ENCODE results near the gene FOXF1.

Gene FOXF1

DNA sequence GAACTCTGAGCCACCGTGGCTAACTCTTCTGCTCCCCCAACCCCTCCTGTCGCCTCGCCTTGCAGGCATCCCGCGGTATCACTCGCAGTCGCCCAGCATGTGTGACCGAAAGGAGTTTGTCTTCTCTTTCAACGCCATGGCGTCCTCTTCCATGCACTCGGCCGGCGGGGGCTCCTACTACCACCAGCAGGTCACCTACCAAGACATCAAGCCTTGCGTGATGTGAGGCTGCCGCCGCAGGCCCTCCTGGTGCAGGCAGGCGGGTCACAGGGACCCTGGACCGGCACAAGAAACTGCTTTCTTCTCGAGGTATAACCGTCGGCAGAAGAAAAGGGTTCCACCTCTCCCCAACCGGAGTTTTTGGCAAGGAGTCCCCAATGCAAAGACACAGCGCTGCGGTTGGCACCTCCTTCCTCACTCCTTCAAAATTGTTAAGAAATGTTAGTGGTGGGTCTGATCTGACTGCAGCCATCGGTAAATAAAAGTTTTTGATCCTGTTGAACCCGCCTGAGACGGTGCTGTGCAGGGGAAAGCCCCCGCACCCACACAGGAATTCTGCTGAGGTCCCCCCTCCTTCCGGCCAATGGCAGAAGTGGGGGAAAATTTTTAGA, 2.6 kb downstream of the FOXF1 start:
- no peak for DNase-seq
- no peak overlapping the region for H3K4me3 Mint-ChIP-seq
- ATAC-seq (replicated peaks), result no peak
- H3K27ac Mint-ChIP-seq, result no peak overlapping the region
- H3K4me1 Mint-ChIP-seq (ENCODE audit: low read depth in 2 of 2), result peaks cover 5 to 10% of the 10 kb centered on the region in 2 donors
- H3K9me3 Mint-ChIP-seq, result no peaks in the 10 kb centered on the region
- H3K36me3 Mint-ChIP-seq (ENCODE audit: insufficient read depth), result no peaks in the 10 kb centered on the region
- H3K27me3 Mint-ChIP-seq, result peaks cover 58 to 89% of the 10 kb centered on the region in 2 donors

DNA sequence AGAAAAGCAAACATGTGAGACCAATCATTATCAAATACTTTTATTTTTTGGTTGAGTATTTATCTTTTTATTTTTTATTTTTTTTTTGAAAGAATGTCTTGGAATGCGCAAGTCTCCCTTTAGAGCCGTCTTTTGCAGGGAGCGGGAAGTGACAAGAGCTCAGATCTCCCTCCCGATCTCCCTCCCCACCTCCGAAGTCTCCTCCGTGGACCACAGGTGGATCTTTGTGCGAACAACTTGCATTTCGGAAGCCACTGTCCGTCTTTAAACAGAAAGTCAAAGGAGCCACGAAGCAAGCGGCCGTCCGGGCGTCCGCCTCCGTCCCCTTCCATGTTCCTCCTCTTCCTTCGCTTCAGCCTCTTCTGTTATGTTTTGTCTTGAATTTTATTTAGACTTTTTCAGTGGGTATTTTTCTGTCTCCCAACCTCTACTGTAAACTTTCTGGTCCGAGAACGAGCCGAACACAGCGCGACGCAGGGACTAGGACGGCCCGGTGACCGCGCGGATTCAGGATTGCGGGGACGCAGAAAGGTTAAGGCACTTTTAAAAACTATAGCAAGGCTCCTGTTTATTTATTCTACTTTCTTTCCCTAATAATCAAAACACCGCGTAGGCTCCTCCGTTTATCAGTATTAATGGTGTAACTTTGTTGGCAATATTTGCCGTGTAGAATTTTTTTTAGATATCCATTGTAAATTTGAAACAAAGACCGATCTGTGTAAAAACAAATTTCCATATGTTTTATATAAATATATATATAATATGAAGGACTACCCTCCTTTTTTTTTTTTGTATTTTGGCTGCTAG, 3.3 kb downstream of the FOXF1 start:
- Mint-ChIP-seq H3K4me3 (no peak overlapping the region), H3K27me3 (peaks cover 64 to 92% of the 10 kb centered on the region in 2 donors), H3K36me3 (ENCODE audit: insufficient read depth) (no peaks in the 10 kb centered on the region), H3K9me3 (no peaks in the 10 kb centered on the region), H3K4me1 (ENCODE audit: low read depth in 2 of 2) (peaks cover 5 to 10% of the 10 kb centered on the region in 2 donors), H3K27ac (no peak overlapping the region)
- DNase-seq (no peak), ATAC-seq (replicated peaks) (no peak)

DNA sequence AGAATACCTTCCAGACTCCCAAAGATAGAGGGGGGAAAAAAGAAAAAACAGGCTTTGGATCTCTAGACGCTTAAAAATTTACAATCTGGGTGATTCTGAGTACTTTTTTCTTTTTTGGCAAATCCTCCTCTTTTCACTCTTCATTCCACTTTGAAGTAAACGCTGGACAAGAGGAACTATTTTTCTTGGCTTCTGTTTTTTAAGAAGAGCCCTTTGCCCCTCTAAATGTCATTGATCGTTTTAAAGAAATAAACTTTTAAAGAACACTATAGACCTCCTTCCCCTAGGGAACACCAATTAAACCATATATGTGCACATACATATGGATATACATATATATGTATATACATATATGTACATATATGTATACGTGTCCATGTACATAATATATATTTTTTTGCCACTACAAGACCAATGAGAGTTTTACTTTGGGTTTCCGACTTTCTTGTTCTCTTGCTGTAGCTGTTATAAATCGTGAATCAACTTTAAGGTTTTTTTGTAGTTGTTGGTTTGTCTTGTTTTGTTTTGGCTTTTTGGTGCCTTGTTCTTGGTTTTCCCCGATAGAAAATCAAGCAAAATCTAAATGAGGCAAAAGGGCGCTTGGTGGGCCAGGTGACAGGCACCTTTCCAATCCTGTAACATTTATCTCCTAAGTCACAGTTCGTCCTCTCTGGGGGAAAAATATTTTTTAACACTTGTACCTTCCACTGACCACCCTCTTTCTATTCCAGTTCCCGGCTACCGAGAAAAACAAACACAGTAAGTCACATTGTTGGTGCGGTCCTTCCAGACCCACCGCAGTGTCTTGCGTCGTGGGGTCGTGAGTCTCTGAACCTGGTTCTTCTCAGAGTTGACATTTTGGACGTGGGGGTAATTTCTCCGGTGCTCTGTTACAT, 4.4 kb downstream of the FOXF1 start:
- no peak overlapping the region for H3K4me3 Mint-ChIP-seq
- peaks cover 69 to 93% of the 10 kb centered on the region in 2 donors for H3K27me3 Mint-ChIP-seq
- H3K4me1 Mint-ChIP-seq (ENCODE audit: low read depth in 2 of 2), result peaks cover 7 to 9% of the 10 kb centered on the region in 2 donors
- no peaks in the 10 kb centered on the region for H3K9me3 Mint-ChIP-seq
- ATAC-seq (replicated peaks) (no peak), DNase-seq (no peak)
- H3K27ac Mint-ChIP-seq, result no peak overlapping the region
- H3K36me3 Mint-ChIP-seq (ENCODE audit: insufficient read depth), result no peaks in the 10 kb centered on the region

DNA sequence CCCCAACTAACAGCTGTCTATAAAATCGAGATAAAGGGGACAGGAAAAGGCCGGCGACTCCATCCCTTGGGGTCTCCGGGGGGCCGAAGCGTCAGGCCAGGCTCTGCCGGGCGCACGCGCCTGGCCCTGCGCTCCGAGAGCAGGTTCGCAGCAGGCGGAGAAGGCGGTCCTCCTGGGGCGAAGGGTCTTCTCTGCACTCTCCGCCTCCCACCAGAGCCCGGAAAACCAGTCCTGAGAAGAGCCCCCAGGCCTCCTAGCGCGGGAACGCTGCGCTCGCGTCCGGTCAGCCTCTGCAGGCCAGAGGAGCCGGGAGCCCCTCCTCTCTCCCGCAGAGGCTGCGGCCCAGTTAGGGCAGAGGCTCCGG, 5.1 kb downstream of the FOXF1 start:
- no peaks in the 10 kb centered on the region for H3K36me3 Mint-ChIP-seq (ENCODE audit: insufficient read depth)
- ATAC-seq (replicated peaks), result no peak
- no peak overlapping the region for H3K4me3 Mint-ChIP-seq
- peaks cover 10 to 12% of the 10 kb centered on the region in 2 donors for H3K4me1 Mint-ChIP-seq (ENCODE audit: low read depth in 2 of 2)
- no peak overlapping the region for H3K27ac Mint-ChIP-seq
- peaks cover 72 to 99% of the 10 kb centered on the region in 2 donors for H3K27me3 Mint-ChIP-seq
- H3K9me3 Mint-ChIP-seq, result no peaks in the 10 kb centered on the region
- no peak for DNase-seq

DNA sequence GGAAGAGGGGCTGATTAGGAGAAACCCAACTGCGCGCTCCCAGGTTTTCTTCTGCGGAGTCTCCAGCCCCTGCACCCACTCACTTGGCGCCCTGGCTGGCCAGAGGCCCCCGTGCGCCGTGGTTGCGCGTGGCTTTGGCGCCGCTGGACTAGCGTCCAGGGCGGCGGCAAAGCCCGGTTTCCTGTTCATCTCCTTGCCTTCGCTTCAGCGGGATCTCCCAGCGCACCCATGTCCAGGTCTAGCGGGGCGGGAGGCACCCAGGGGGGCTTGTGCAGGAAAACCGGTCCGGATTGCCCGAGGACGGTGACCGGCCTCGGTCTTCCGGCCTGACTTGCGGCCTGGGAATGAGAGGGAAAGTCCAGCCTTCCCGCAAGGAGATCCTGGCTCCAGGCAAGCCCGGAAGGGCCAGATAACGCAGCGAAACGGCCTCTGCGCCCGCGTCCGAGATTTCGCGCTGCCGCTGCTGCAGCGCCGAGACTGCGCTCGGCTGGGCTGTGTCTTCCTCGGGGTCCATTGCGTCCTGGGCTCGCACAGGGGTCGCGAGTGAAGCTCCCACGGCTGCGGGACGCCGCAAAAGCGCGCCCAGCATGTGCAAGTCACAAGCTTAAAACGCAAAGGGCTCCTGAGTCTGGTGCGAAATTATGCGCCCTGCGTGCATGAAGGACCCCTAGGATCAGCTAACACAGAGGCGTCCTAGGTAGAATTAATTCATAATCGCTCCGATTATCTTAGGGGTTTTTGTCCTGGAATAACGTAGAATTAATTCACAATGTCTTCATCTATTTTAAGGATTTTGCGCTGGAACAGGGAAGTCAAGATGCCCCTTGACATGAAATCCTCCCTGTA, 5.7 kb downstream of the FOXF1 start:
- no peaks in the 10 kb centered on the region for H3K36me3 Mint-ChIP-seq (ENCODE audit: insufficient read depth)
- H3K4me3 Mint-ChIP-seq, result no peak overlapping the region
- peaks cover 72 to 99% of the 10 kb centered on the region in 2 donors for H3K27me3 Mint-ChIP-seq
- H3K27ac Mint-ChIP-seq, result no peak overlapping the region
- DNase-seq (no peak), ATAC-seq (replicated peaks) (no peak)
- H3K4me1 Mint-ChIP-seq (ENCODE audit: low read depth in 2 of 2), result peaks cover 8 to 12% of the 10 kb centered on the region in 2 donors
- H3K9me3 Mint-ChIP-seq, result no peaks in the 10 kb centered on the region

DNA sequence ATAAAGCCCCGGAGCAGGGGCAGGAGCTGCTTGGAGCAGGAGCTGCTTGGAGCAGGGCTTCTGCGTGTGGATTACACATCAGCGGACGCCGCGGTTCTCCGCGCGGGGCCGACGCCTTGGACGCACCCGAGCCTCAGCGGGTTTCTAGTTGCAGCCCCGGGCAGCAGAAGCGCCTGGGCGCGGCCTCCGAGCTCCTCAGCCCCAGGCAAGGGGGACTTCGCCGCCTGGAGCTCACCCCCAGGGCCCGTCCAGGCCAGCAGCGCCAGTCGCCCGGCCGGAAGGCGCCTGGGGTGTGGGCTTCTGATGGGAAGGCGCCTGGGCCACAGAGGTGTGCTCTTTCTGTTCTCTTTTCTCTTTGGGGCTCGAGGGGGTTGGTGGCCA, 6.3 kb downstream of the FOXF1 start:
- DNase-seq, result no peak
- Mint-ChIP-seq H3K9me3 (no peaks in the 10 kb centered on the region), H3K27me3 (peaks cover 70 to 99% of the 10 kb centered on the region in 2 donors), H3K4me3 (no peak overlapping the region), H3K27ac (no peak overlapping the region), H3K4me1 (ENCODE audit: low read depth in 2 of 2) (peaks cover 6 to 12% of the 10 kb centered on the region in 2 donors), H3K36me3 (ENCODE audit: insufficient read depth) (no peaks in the 10 kb centered on the region)
- no peak for ATAC-seq (replicated peaks)

DNA sequence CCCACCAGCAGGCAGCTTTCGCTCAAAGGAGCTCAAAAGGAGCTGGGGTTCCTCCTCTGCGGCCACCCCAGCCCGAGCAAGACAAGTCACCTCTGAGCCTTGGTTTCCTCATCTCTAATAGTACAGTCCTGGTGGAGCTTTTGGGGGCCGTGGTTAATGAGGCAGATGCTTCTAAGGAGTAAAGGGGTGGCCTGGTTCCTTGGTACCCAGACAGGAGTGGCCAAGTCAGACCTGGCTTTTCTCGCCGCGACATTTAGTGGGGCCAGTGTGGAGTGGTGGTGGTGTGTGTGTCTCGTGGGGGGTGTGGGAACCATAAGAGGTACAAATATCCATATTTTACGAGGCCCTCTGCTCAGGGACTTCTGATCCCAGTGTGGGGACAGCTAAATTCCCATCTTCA, 6.7 kb downstream of the FOXF1 start:
- Mint-ChIP-seq H3K4me1 (ENCODE audit: low read depth in 2 of 2) (peaks cover 5 to 12% of the 10 kb centered on the region in 2 donors), H3K4me3 (no peak overlapping the region), H3K36me3 (ENCODE audit: insufficient read depth) (no peaks in the 10 kb centered on the region), H3K9me3 (no peaks in the 10 kb centered on the region), H3K27me3 (peaks cover 67 to 99% of the 10 kb centered on the region in 2 donors), H3K27ac (no peak overlapping the region)
- no peak for DNase-seq
- no peak for ATAC-seq (replicated peaks)

DNA sequence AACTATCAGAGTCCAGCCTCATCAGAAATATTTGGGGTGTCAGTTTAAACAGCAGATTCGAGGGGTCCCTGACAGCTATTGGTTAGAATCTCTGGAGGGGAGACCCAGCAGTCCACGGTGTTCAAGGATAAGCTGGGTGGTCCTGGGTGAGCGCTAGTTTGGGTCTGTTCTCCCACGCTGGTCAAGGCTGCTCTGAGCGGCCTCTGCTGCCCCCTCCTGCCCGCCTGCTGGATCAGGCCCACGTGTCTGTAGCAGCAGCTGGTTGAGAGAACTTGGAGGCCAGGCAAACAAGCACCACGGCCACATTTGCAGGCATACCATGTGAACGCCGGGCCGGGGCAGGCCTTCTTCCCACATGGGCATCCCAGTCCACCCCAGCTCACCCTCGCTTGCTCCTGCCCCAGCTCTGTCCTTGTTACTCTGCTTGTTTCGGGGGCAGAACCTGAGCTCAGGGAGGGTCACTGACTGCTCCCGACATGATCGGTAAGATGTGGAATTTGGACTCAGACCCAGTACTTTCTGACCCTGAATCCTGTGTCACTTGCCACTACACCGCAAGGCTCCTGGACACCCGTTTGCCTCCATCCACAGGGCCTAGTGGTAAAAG, 7.4 kb downstream of the FOXF1 start:
- Mint-ChIP-seq H3K36me3 (ENCODE audit: insufficient read depth) (no peaks in the 10 kb centered on the region), H3K27me3 (peaks cover 64 to 98% of the 10 kb centered on the region in 2 donors), H3K4me3 (no peak overlapping the region), H3K4me1 (ENCODE audit: low read depth in 2 of 2) (peaks cover 5 to 12% of the 10 kb centered on the region in 2 donors), H3K27ac (no peak overlapping the region), H3K9me3 (no peaks in the 10 kb centered on the region)
- no peak for DNase-seq
- no peak for ATAC-seq (replicated peaks)

DNA sequence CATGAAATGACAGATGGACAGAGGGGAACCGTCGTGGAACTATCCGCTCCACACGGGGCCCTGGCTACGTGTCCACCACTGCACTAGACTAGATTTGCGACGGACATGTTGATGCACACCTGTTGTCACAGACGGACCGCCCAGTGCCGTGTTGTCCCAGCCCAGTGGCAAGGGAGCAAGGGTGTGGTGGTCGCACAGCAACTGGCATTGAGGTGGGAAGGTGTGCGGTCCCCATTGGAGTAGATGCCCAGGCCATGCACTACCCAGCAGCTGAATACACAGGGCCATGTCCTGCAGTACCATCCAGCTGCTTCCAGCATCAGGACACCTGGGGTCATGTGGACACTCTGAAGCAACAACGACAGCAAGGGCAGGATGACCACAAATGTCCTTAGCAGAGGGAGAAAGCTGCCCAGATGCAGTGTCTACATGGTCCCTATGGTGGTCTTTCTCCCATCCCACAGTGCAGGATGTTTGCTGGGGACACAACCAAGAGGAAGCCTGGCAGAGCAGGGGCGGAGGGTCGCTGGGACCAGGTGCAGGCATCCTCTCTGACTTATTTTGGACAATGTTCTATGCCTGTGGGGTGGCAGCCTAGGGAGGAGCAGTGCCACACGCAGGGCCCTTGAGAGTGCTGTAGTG, 8.8 kb downstream of the FOXF1 start:
- H3K4me1 Mint-ChIP-seq (ENCODE audit: low read depth in 2 of 2), result peaks cover 5 to 12% of the 10 kb centered on the region in 2 donors
- ATAC-seq (replicated peaks) (no peak), DNase-seq (no peak)
- H3K27ac Mint-ChIP-seq, result no peak overlapping the region
- H3K4me3 Mint-ChIP-seq, result peak overlapping the region; percentile 58 to 60
- H3K36me3 Mint-ChIP-seq (ENCODE audit: insufficient read depth), result no peaks in the 10 kb centered on the region
- H3K27me3 Mint-ChIP-seq, result peaks cover 50 to 90% of the 10 kb centered on the region in 2 donors
- H3K9me3 Mint-ChIP-seq, result no peaks in the 10 kb centered on the region

DNA sequence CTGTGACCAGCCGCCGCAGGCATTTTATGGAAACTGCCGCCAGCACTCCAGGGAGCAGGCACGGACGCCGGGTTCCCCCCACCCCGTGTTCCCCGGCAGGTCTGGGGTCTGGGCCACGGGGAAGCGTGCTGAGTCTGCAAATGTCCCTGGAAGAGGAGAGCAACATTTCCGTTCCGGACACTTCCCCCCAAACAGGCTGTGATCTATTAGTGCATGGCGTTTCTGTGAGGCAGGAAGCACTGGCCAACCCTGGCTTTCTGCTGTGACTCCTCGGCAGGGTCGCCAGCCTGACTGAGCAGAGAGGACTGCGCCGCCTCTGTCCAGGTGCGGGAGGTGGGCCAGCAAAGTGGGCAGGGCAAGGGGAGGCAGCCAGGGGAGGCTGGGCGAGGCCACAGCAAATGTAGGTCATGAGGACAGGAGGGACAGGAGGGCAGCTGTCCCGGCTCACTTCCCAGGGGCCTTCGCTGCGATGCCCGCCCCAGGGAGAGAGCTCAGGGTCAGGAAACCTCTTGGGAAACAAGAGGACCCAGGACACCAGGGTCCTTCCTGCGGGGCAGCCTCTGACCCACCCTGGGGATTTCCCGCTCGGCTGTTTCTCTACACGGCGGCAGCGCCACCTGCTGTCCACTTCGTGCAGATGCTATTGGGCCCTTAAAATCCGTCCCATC, 9.5 kb downstream of the FOXF1 start:
- Mint-ChIP-seq H3K27me3 (peaks cover 44 to 83% of the 10 kb centered on the region in 2 donors), H3K9me3 (no peaks in the 10 kb centered on the region), H3K36me3 (ENCODE audit: insufficient read depth) (no peaks in the 10 kb centered on the region), H3K4me1 (ENCODE audit: low read depth in 2 of 2) (peaks cover 5 to 12% of the 10 kb centered on the region in 2 donors), H3K4me3 (peak overlapping the region; percentile 58 to 60), H3K27ac (no peak overlapping the region)
- DNase-seq (peak; percentile 29 to 38 (median 36)), ATAC-seq (replicated peaks) (peak; percentile 63)

DNA sequence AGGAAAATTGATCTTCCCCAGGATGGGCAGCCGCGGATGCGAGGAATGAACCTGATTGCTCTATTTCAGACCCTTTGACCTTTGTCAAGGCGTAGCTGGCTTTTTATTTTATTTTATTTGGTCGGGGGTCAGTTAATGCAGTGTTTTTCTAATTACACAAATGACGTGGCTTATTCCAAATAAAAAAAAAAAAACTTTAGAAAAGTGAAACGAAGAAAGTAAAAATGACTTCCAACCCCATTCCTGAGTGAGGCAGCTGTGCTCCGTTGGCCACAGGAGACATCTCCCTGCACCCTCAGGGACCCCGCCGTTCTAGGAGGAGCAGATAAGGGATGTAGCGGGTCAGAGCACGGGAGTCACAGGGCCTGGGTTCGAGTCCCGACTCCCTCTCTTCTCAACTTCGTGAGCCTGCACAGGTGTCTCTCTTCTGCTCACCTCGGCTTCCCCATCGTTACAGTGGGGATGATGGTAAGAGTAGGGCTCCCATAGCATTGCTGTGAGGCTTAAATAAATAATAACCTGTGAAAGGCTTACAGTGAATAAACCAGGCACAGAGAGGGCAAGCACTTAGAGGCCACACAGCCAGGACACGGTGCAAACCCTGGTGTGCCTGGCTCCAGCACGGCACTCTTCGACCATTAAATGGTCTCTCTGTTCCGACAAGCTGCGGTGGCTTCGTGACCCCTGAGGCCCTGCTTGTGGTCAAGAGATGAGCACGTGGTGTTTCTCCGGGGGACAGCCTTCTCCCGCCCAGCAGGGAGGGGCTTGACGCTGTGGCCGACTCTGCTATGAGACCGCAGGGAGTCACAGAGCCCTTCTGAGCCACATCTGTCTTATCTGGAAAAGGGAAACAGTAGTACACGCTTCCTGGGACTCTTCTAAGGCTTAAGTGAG, 10.2 kb downstream of the FOXF1 start:
- Mint-ChIP-seq H3K9me3 (no peaks in the 10 kb centered on the region), H3K27ac (no peak overlapping the region), H3K36me3 (ENCODE audit: insufficient read depth) (no peaks in the 10 kb centered on the region), H3K4me3 (peak overlapping the region; percentile 58 to 60), H3K4me1 (ENCODE audit: low read depth in 2 of 2) (peaks cover 5 to 12% of the 10 kb centered on the region in 2 donors), H3K27me3 (peaks cover 38 to 75% of the 10 kb centered on the region in 2 donors)
- DNase-seq, result no peak
- no peak for ATAC-seq (replicated peaks)

Measured in effector memory CD8-positive, alpha-beta T cell (primary cell).